Common myeloid progenitor, CD34-positive (primary cell): ENCODE results near the gene PPARD.
A peak's percentile ranks its signal among the peaks of the same experiment; 100 is the strongest.

ENCODE experiments used
- CTCF ChIA-PET: fragments of 350-600 bp; sonication (Branson Sonifier 250); formaldehyde crosslinking; loops from one replicate; lab custom pipeline; 2021; ENCODE audit warnings: antibody characterized with exemption; lab: Charles Lee
- POLR2A ChIA-PET: fragments of 350-600 bp; sonication (Branson Sonifier 250); formaldehyde crosslinking; loops from one replicate; lab custom pipeline; 2021; ENCODE audit warnings: antibody characterized with exemption; lab: Charles Lee
- DNase-seq, 3 donors: peaks; one replicate each; pipeline versions ENCODE4 v3.0.0 to v3.0.0-alpha.2; 2013
- H3K27ac ChIP-seq, 2 experiments: 1 replicate in 1 of 2; 2 replicates in 1 of 2; pipeline ENCODE4 v1.7.0; 2013; ENCODE audit warnings: inconsistent platforms in 2 of 2, low read length in 2 of 2, mild to moderate bottlenecking in 2 of 2, low read depth in 1 of 2, moderate library complexity in 1 of 2; ENCODE audit not compliant: severe bottlenecking in 2 of 2, insufficient read depth in 1 of 2, poor library complexity in 1 of 2
- H3K27me3 ChIP-seq, 5 experiments: replicated peaks in 2 of 5; 1 replicate in 3 of 5; 2 replicates in 2 of 5; pipeline versions ENCODE4 v1.6.1 to v1.7.0; 2013; ENCODE audit warnings: low read length in 4 of 5, mild to moderate bottlenecking in 2 of 5, moderate library complexity in 2 of 5, inconsistent platforms in 1 of 5; ENCODE audit not compliant: insufficient read depth in 5 of 5, control insufficient read depth in 4 of 5
- H3K36me3 ChIP-seq, 4 experiments: 1 replicate in 2 of 4; 2 replicates in 2 of 4; pipeline versions ENCODE4 v1.6.1 to v1.7.0; 2013; ENCODE audit warnings: low read length in 3 of 4, control low read depth in 1 of 4, mild to moderate bottlenecking in 1 of 4; ENCODE audit not compliant: control insufficient read depth in 4 of 4, insufficient read depth in 4 of 4
- H3K4me1 ChIP-seq, 4 experiments: 1 replicate in 3 of 4; 2 replicates in 1 of 4; pipeline versions ENCODE4 v1.6.1 to v1.7.1; 2013; ENCODE audit warnings: low read length in 3 of 4, mild to moderate bottlenecking in 3 of 4, control low read depth in 1 of 4, inconsistent platforms in 1 of 4, moderate library complexity in 1 of 4; ENCODE audit not compliant: control insufficient read depth in 4 of 4, insufficient read depth in 4 of 4; ENCODE audit errors: control extremely low read depth in 1 of 4
- H3K4me3 ChIP-seq, 7 experiments: 1 replicate in 4 of 7; 2 replicates in 3 of 7; pipeline versions ENCODE4 v1.5.1 to v1.7.0; 2013; ENCODE audit warnings: mild to moderate bottlenecking in 7 of 7, low read length in 6 of 7, moderate library complexity in 6 of 7, inconsistent platforms in 2 of 7, low read depth in 2 of 7, control low read depth in 1 of 7; ENCODE audit not compliant: insufficient read depth in 4 of 7, control insufficient read depth in 1 of 7; ENCODE audit errors: extremely low read depth in 1 of 7
- H3K9me3 ChIP-seq, 5 experiments: 1 replicate in 4 of 5; 2 replicates in 1 of 5; pipeline versions ENCODE4 v1.6.1 to v1.7.1; 2013; ENCODE audit warnings: low read length in 4 of 5, mild to moderate bottlenecking in 2 of 5, inconsistent platforms in 1 of 5, low read depth in 1 of 5, moderate library complexity in 1 of 5; ENCODE audit not compliant: control insufficient read depth in 4 of 5, insufficient read depth in 2 of 5; ENCODE audit errors: control extremely low read depth in 1 of 5
- WGBS: methylation state at CpG from one replicate; pipeline ENCODE4 v1.1.5; 2013; ENCODE audit not compliant: insufficient coverage; 5-methylcytosine and 5-hydroxymethylcytosine counted together

PPARD gene

GRCh38 chr6:35376281-35376680, 33.9 kb downstream of the PPARD start:
- H3K36me3 ChIP-seq = no peaks in the 10 kb centered on the region
- peaks cover 1 to 9% (median 2%) of the 10 kb centered on the region in 4 experiments for H3K4me1 ChIP-seq
- no peak overlapping the region for H3K4me3 ChIP-seq
- peaks cover 0 to 54% (median 38%) of the 10 kb centered on the region in 5 experiments for H3K27me3 ChIP-seq
- WGBS = 100% methylated on average over 1 of the region's 2 CpGs
- H3K9me3 ChIP-seq = peaks cover 0 to 4% (median 2%) of the 10 kb centered on the region in 5 experiments
- POLR2A ChIA-PET = no interaction called here
- no peak overlapping the region for H3K27ac ChIP-seq
- DNase-seq = peak in 2 of 3 donors; percentile 26 to 28
- CTCF ChIA-PET = no interaction called here

GRCh38 chr6:35377002-35377401, 34.6 kb downstream of the PPARD start:
- no peak for DNase-seq
- peaks cover 0 to 51% (median 40%) of the 10 kb centered on the region in 5 experiments for H3K27me3 ChIP-seq
- no peak overlapping the region for H3K27ac ChIP-seq
- POLR2A ChIA-PET = no interaction called here
- H3K36me3 ChIP-seq = no peaks in the 10 kb centered on the region
- CTCF ChIA-PET = interaction anchor here (1.0 to 1.5 kb wide), 3 partner anchors 13 to 38 kb away, joined by 3 read pairs; no protein-coding TSS in a partner anchor
- H3K9me3 ChIP-seq = peaks cover 0 to 6% (median 2%) of the 10 kb centered on the region in 5 experiments
- 94% methylated on average over 5 of the region's 7 CpGs for WGBS
- no peak overlapping the region for H3K4me3 ChIP-seq
- peaks cover 0 to 4% (median 1%) of the 10 kb centered on the region in 4 experiments for H3K4me1 ChIP-seq

GRCh38 chr6:35378261-35378660, 35.9 kb downstream of the PPARD start:
- ChIA-PET POLR2A (no interaction called here), CTCF (interaction anchor here (1.5 kb wide), 1 partner anchor 32 kb away, joined by 3 read pairs; no protein-coding TSS in a partner anchor)

GRCh38 chr6:35381132-35381531, 38.8 kb downstream of the PPARD start:
- Histone ChIP-seq H3K4me1 (peaks cover 0 to 4% (median 1%) of the 10 kb centered on the region in 4 experiments), H3K36me3 (no peaks in the 10 kb centered on the region), H3K27me3 (peaks cover 0 to 32% (median 24%) of the 10 kb centered on the region in 5 experiments), H3K9me3 (peaks cover 0 to 16% (median 4%) of the 10 kb centered on the region in 5 experiments), H3K4me3 (no peak overlapping the region), H3K27ac (no peak overlapping the region)
- WGBS = 100% methylated on average over 6 of the region's 6 CpGs
- CTCF ChIA-PET = no interaction called here
- POLR2A ChIA-PET = no interaction called here
- no peak for DNase-seq

More at GRCh38 chr6:35378261-35378660, 35.9 kb downstream of the PPARD start:
- Histone ChIP-seq H3K9me3 (peaks cover 0 to 16% (median 4%) of the 10 kb centered on the region in 5 experiments), H3K36me3 (no peaks in the 10 kb centered on the region), H3K4me1 (peaks cover 0 to 4% (median 1%) of the 10 kb centered on the region in 4 experiments), H3K27me3 (peaks cover 0 to 41% (median 36%) of the 10 kb centered on the region in 5 experiments), H3K27ac (no peak overlapping the region), H3K4me3 (no peak overlapping the region)
- no peak for DNase-seq
- WGBS = 93% methylated on average over 2 of the region's 2 CpGs

GRCh38 chr6:35382015-35382414, 39.7 kb downstream of the PPARD start:
- 100% methylated on average over 4 of the region's 6 CpGs for WGBS
- H3K9me3 ChIP-seq = peaks cover 0 to 16% (median 4%) of the 10 kb centered on the region in 5 experiments

GRCh38 chr6:35385457-35386202, 43.3 kb downstream of the PPARD start:
- ChIA-PET POLR2A (no interaction called here), CTCF (no interaction called here)
- H3K4me1 ChIP-seq = no peaks in the 10 kb centered on the region
- peaks cover 0 to 16% (median 4%) of the 10 kb centered on the region in 5 experiments for H3K27me3 ChIP-seq
- no peak overlapping the region for H3K27ac ChIP-seq
- H3K4me3 ChIP-seq = no peak overlapping the region
- 96% methylated on average over 10 of the region's 14 CpGs for whole genome bisulfite sequencing
- DNase-seq = no peak
- H3K9me3 ChIP-seq = peaks cover 0 to 14% (median 4%) of the 10 kb centered on the region in 5 experiments
- no peaks in the 10 kb centered on the region for H3K36me3 ChIP-seq

More at GRCh38 chr6:35382015-35382414, 39.7 kb downstream of the PPARD start:
- Histone ChIP-seq H3K27ac (no peak overlapping the region), H3K4me3 (no peak overlapping the region), H3K36me3 (no peaks in the 10 kb centered on the region), H3K27me3 (peaks cover 0 to 31% (median 22%) of the 10 kb centered on the region in 5 experiments), H3K4me1 (peaks cover 0 to 3% (median 0%) of the 10 kb centered on the region in 4 experiments)
- CTCF ChIA-PET = no interaction called here
- DNase-seq = no peak
- POLR2A ChIA-PET = no interaction called here

- H3K9me3 ChIP-seq = peaks cover 0 to 10% (median 4%) of the 10 kb centered on the region in 5 experiments
- no peak overlapping the region for H3K27ac ChIP-seq
- H3K27me3 ChIP-seq = peaks cover 0 to 11% (median 0%) of the 10 kb centered on the region in 5 experiments
- H3K4me3 ChIP-seq = no peak overlapping the region
- DNase-seq = no peak
- H3K36me3 ChIP-seq = no peaks in the 10 kb centered on the region
- H3K4me1 ChIP-seq = no peaks in the 10 kb centered on the region
- WGBS = 95% methylated on average over 2 of the region's 4 CpGs
- ChIA-PET POLR2A (no interaction called here), CTCF (no interaction called here)
These were observed 44.6 kb downstream of the PPARD start for GRCh38 chr6:35386989-35387388.
